ENCODE results near the gene CABLES2. TPM values are rescaled to one million over a fixed set of nuclear protein-coding genes. Genes with fewer than 3 reads are reported as not detected.
"Not testable (repeated sequence)": the region's sequence is repeated elsewhere in the genome, so short reads cannot be mapped to it uniquely, and the experiment has no call there.

The CABLES2 gene
- polyA plus RNA-seq, 2 donors = 1.6 to 2.4 TPM

- H3K4me1 ChIP-seq (ENCODE audit: control insufficient read depth in 2 of 2, insufficient read depth in 2 of 2, low read length in 1 of 2) = peaks cover 8 to 24% of the 10 kb centered on the region in 2 donors
- H3K36me3 ChIP-seq (ENCODE audit: control insufficient read depth in 2 of 2, insufficient read depth in 2 of 2, low read length in 1 of 2) = peaks cover 0 to 4% of the 10 kb centered on the region in 2 donors
- peak within 1 kb of the TSS; percentile 35 to 61 for H3K4me3 ChIP-seq (ENCODE audit: low read depth in 1 of 2, low read length in 2 of 2)
- H3K27me3 ChIP-seq (ENCODE audit: control insufficient read depth in 1 of 2, insufficient read depth in 2 of 2, low read length in 2 of 2) = no peaks in the 10 kb centered on the region
- WGBS, 2 donors = 43 to 46% methylated on average over 28 of the region's 28 CpGs
- H3K27ac ChIP-seq (ENCODE audit: low read depth in 2 of 2, low read length in 1 of 2) = peak within 1 kb of the TSS; percentile 84 to 89
- no peaks in the 10 kb centered on the region for H3K9me3 ChIP-seq (ENCODE audit: control insufficient read depth in 2 of 2, insufficient read depth in 1 of 2, low read depth in 1 of 2, low read length in 1 of 2)
Measured at GRCh38 chr20:62427172-62428001, 20.3 kb upstream of the CABLES2 start, which contains the start of gene RBBP8NL. Gene RBBP8NL (minus strand): TSS chr20:62427539. CDS start chr20:62419647, 7,892 bp downstream.

- H3K36me3 ChIP-seq (ENCODE audit: control insufficient read depth in 2 of 2, insufficient read depth in 2 of 2, low read length in 1 of 2) = peaks cover 0 to 5% of the 10 kb centered on the region in 2 donors
- H3K9me3 ChIP-seq (ENCODE audit: control insufficient read depth in 2 of 2, insufficient read depth in 1 of 2, low read depth in 1 of 2, low read length in 1 of 2) = peaks cover 0 to 3% of the 10 kb centered on the region in 2 donors
- H3K4me3 ChIP-seq (ENCODE audit: low read depth in 1 of 2, low read length in 2 of 2) = peak overlapping the region; percentile 35 to 61
- H3K4me1 ChIP-seq (ENCODE audit: control insufficient read depth in 2 of 2, insufficient read depth in 2 of 2, low read length in 1 of 2) = peaks cover 8 to 25% of the 10 kb centered on the region in 2 donors
- WGBS, 2 donors = 40 to 51% methylated on average over 20 to 22 of the region's 22 CpGs
- H3K27ac ChIP-seq (ENCODE audit: low read depth in 2 of 2, low read length in 1 of 2) = peak overlapping the region; percentile 84 to 89
- H3K27me3 ChIP-seq (ENCODE audit: control insufficient read depth in 1 of 2, insufficient read depth in 2 of 2, low read length in 2 of 2) = no peaks in the 10 kb centered on the region
Measured at GRCh38 chr20:62426699-62427131, 19.6 kb upstream of the CABLES2 start.

- not testable (repeated sequence) for H3K4me3 ChIP-seq (ENCODE audit: low read depth in 1 of 2, low read length in 2 of 2); H3K27ac ChIP-seq (ENCODE audit: low read depth in 2 of 2, low read length in 1 of 2); H3K27me3 ChIP-seq (ENCODE audit: control insufficient read depth in 1 of 2, insufficient read depth in 2 of 2, low read length in 2 of 2); H3K9me3 ChIP-seq (ENCODE audit: control insufficient read depth in 2 of 2, insufficient read depth in 1 of 2, low read depth in 1 of 2, low read length in 1 of 2)
- WGBS, 2 donors = 96 to 98% methylated on average over 4 of the region's 4 CpGs
- Histone ChIP-seq H3K36me3 (ENCODE audit: control insufficient read depth in 2 of 2, insufficient read depth in 2 of 2, low read length in 1 of 2) (peaks cover 0 to 11% of the 10 kb centered on the region in 2 donors), H3K4me1 (ENCODE audit: control insufficient read depth in 2 of 2, insufficient read depth in 2 of 2, low read length in 1 of 2) (peaks cover 8 to 32% of the 10 kb centered on the region in 2 donors)
Measured at GRCh38 chr20:62426059-62426348, 18.9 kb upstream of the CABLES2 start.

- H3K36me3 ChIP-seq (ENCODE audit: control insufficient read depth in 2 of 2, insufficient read depth in 2 of 2, low read length in 1 of 2) = peaks cover 0 to 11% of the 10 kb centered on the region in 2 donors
- peaks cover 8 to 32% of the 10 kb centered on the region in 2 donors for H3K4me1 ChIP-seq (ENCODE audit: control insufficient read depth in 2 of 2, insufficient read depth in 2 of 2, low read length in 1 of 2)
- no peak overlapping the region for H3K4me3 ChIP-seq (ENCODE audit: low read depth in 1 of 2, low read length in 2 of 2)
- no peaks in the 10 kb centered on the region for H3K27me3 ChIP-seq (ENCODE audit: control insufficient read depth in 1 of 2, insufficient read depth in 2 of 2, low read length in 2 of 2)
- peaks cover 0 to 7% of the 10 kb centered on the region in 2 donors for H3K9me3 ChIP-seq (ENCODE audit: control insufficient read depth in 2 of 2, insufficient read depth in 1 of 2, low read depth in 1 of 2, low read length in 1 of 2)
- no peak overlapping the region for H3K27ac ChIP-seq (ENCODE audit: low read depth in 2 of 2, low read length in 1 of 2)
- 86 to 88% methylated on average over 21 of the region's 21 CpGs for WGBS, 2 donors
Measured at GRCh38 chr20:62425281-62426058, 18.4 kb upstream of the CABLES2 start.

- Histone ChIP-seq H3K4me1 (ENCODE audit: control insufficient read depth in 2 of 2, insufficient read depth in 2 of 2, low read length in 1 of 2) (peaks cover 8 to 32% of the 10 kb centered on the region in 2 donors), H3K4me3 (ENCODE audit: low read depth in 1 of 2, low read length in 2 of 2) (no peak overlapping the region), H3K27me3 (ENCODE audit: control insufficient read depth in 1 of 2, insufficient read depth in 2 of 2, low read length in 2 of 2) (no peaks in the 10 kb centered on the region), H3K27ac (ENCODE audit: low read depth in 2 of 2, low read length in 1 of 2) (no peak overlapping the region), H3K9me3 (ENCODE audit: control insufficient read depth in 2 of 2, insufficient read depth in 1 of 2, low read depth in 1 of 2, low read length in 1 of 2) (peaks cover 0 to 7% of the 10 kb centered on the region in 2 donors), H3K36me3 (ENCODE audit: control insufficient read depth in 2 of 2, insufficient read depth in 2 of 2, low read length in 1 of 2) (peaks cover 0 to 11% of the 10 kb centered on the region in 2 donors)
- 46 to 51% methylated on average over 22 to 23 of the region's 23 CpGs for WGBS, 2 donors
Measured at GRCh38 chr20:62424249-62425107, 17.4 kb upstream of the CABLES2 start.

- Histone ChIP-seq H3K4me1 (ENCODE audit: control insufficient read depth in 2 of 2, insufficient read depth in 2 of 2, low read length in 1 of 2) (peaks cover 5 to 30% of the 10 kb centered on the region in 2 donors), H3K9me3 (ENCODE audit: control insufficient read depth in 2 of 2, insufficient read depth in 1 of 2, low read depth in 1 of 2, low read length in 1 of 2) (peaks cover 0 to 7% of the 10 kb centered on the region in 2 donors), H3K27me3 (ENCODE audit: control insufficient read depth in 1 of 2, insufficient read depth in 2 of 2, low read length in 2 of 2) (no peaks in the 10 kb centered on the region), H3K36me3 (ENCODE audit: control insufficient read depth in 2 of 2, insufficient read depth in 2 of 2, low read length in 1 of 2) (peaks cover 0 to 15% of the 10 kb centered on the region in 2 donors), H3K4me3 (ENCODE audit: low read depth in 1 of 2, low read length in 2 of 2) (no peak overlapping the region), H3K27ac (ENCODE audit: low read depth in 2 of 2, low read length in 1 of 2) (no peak overlapping the region)
- 48 to 52% methylated on average over 10 of the region's 10 CpGs for WGBS, 2 donors
Measured at GRCh38 chr20:62423326-62423706, 16.2 kb upstream of the CABLES2 start.

GRCh38 chr20:62422636-62423325 is 15.7 kb upstream of the CABLES2 start:
- Histone ChIP-seq H3K27ac (ENCODE audit: low read depth in 2 of 2, low read length in 1 of 2) (no peak overlapping the region), H3K36me3 (ENCODE audit: control insufficient read depth in 2 of 2, insufficient read depth in 2 of 2, low read length in 1 of 2) (peaks cover 0 to 15% of the 10 kb centered on the region in 2 donors), H3K9me3 (ENCODE audit: control insufficient read depth in 2 of 2, insufficient read depth in 1 of 2, low read depth in 1 of 2, low read length in 1 of 2) (peaks cover 0 to 7% of the 10 kb centered on the region in 2 donors), H3K4me1 (ENCODE audit: control insufficient read depth in 2 of 2, insufficient read depth in 2 of 2, low read length in 1 of 2) (peaks cover 2 to 26% of the 10 kb centered on the region in 2 donors), H3K4me3 (ENCODE audit: low read depth in 1 of 2, low read length in 2 of 2) (no peak overlapping the region), H3K27me3 (ENCODE audit: control insufficient read depth in 1 of 2, insufficient read depth in 2 of 2, low read length in 2 of 2) (no peaks in the 10 kb centered on the region)
- 85 to 86% methylated on average over 20 of the region's 20 CpGs for WGBS, 2 donors

GRCh38 chr20:62421716-62421990 is 14.6 kb upstream of the CABLES2 start:
- no peak overlapping the region for H3K27ac ChIP-seq (ENCODE audit: low read depth in 2 of 2, low read length in 1 of 2)
- no peak overlapping the region for H3K4me3 ChIP-seq (ENCODE audit: low read depth in 1 of 2, low read length in 2 of 2)
- H3K36me3 ChIP-seq (ENCODE audit: control insufficient read depth in 2 of 2, insufficient read depth in 2 of 2, low read length in 1 of 2) = peaks cover 0 to 19% of the 10 kb centered on the region in 2 donors
- H3K9me3 ChIP-seq (ENCODE audit: control insufficient read depth in 2 of 2, insufficient read depth in 1 of 2, low read depth in 1 of 2, low read length in 1 of 2) = peaks cover 0 to 11% of the 10 kb centered on the region in 2 donors
- H3K27me3 ChIP-seq (ENCODE audit: control insufficient read depth in 1 of 2, insufficient read depth in 2 of 2, low read length in 2 of 2) = no peaks in the 10 kb centered on the region
- H3K4me1 ChIP-seq (ENCODE audit: control insufficient read depth in 2 of 2, insufficient read depth in 2 of 2, low read length in 1 of 2) = peaks cover under 1 to 24% of the 10 kb centered on the region in 2 donors
- 88 to 93% methylated on average over 6 of the region's 6 CpGs for WGBS, 2 donors
